ENCODE data around the gene SMYD3. TPM values are rescaled to one million over a fixed set of nuclear protein-coding genes. Genes with fewer than 3 reads are reported as not detected.

Gene SMYD3
- total RNA-seq, 4 donors from 2014 or later = 15.6 to 21.1 (median 18.4) TPM

DNA sequence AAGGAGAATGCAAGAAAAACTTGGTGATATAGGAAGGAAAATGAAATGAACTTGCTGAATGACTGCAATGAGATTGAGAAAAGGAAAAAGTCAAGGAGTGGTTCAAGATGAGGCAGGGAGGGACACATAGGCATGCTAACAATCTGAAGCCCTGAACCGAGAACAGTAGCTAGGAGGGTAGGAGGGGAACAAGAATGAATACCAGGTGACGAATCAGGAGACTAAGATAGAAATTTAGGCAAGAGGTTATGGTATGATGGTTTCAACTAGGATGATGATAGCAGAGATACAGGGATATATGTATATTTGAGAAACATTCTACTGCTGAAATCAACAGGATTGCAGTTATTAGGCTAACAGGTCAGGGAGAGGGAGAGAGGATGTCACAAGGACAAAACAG is 44.1 kb downstream of the SMYD3 start:
- TF ChIP-seq, protein P1, sequence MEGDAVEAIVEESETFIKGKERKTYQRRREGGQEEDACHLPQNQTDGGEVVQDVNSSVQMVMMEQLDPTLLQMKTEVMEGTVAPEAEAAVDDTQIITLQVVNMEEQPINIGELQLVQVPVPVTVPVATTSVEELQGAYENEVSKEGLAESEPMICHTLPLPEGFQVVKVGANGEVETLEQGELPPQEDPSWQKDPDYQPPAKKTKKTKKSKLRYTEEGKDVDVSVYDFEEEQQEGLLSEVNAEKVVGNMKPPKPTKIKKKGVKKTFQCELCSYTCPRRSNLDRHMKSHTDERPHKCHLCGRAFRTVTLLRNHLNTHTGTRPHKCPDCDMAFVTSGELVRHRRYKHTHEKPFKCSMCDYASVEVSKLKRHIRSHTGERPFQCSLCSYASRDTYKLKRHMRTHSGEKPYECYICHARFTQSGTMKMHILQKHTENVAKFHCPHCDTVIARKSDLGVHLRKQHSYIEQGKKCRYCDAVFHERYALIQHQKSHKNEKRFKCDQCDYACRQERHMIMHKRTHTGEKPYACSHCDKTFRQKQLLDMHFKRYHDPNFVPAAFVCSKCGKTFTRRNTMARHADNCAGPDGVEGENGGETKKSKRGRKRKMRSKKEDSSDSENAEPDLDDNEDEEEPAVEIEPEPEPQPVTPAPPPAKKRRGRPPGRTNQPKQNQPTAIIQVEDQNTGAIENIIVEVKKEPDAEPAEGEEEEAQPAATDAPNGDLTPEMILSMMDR (IDR thresholded peaks at IDR 0.05; ENCODE audit: low read depth) = no peak

DNA sequence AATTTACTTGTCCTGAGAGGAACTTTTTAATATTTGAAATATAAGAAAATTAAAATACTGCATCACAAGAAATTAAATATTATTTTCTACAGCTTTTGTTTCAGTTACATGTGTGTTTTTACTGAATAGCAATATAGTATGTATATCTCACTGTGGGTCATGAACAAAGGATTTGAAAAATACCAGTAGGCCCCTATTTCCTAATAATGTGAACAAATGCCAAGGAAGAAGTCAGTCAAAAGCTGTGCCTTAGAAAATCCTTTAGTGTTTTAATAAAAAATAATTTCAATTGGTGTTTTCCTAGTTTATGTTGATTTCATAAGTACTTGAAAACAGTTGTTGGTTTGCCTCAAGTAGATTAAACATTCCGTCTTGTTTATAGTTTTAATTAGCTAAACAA is 46.7 kb downstream of the SMYD3 start:
- TF ChIP-seq, protein P1 (IDR thresholded peaks at IDR 0.05; ENCODE audit: low read depth) = no peak

DNA sequence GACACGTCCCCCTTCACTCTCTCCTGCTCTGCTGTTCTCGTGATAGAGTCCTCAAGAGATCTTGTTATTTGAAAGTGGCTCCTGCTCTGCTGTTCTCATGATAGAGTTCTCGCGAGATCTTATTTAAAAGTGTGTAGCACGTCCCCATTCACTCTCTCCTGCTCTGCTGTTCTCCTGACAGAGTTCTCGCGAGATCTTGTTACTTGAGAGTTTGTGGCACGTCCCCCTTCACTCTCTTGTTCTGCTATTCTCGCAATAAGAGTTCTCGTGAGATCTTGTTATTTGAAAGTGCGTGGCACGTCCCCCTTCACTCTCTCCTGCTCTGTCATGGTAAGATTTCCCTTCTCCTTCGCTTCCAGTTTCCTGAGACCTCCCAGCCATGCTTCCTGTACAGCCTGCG is 47.9 kb downstream of the SMYD3 start:
- TF ChIP-seq, protein P1 (IDR thresholded peaks at IDR 0.05; ENCODE audit: low read depth) = no peak

DNA sequence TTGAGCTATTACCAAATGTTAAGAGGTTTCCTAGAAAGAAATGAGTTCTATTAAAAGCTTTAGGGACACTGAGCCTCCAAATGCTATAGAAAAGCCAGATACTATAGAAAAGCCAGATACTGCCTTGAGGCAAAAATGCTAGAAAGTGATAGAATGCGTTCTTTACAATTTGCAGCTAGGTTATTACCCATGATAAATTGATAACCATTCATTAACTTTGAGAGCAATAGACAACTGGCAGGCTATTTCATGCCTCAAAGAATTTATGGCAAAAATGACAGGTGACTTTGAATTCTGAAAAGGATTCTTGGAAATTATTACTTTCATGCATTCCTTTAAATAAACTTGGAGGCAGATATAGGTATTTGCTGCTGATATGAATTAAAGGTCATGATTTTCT is 51.6 kb downstream of the SMYD3 start:
- TF ChIP-seq, protein P1 (IDR thresholded peaks at IDR 0.05; ENCODE audit: low read depth) = no peak

DNA sequence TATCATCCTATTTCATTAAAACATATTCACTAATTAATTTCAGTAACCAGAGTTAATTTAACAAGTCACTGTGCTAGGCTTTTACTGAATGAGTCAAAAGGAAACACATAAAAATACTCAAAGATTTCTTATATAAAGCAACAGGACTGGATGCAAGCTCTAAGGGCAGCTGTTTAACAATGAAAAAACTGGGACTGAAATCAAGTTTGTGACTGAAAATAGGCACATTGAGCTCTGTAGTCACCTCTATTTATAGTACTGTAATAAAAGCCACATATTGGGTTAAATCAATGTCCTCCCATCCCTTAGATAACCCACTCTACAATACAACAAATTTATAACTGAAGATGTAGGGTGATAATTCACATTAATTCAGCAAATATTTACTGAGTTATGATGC is 52.4 kb downstream of the SMYD3 start:
- TF ChIP-seq, protein P1 (IDR thresholded peaks at IDR 0.05; ENCODE audit: low read depth) = no peak

DNA sequence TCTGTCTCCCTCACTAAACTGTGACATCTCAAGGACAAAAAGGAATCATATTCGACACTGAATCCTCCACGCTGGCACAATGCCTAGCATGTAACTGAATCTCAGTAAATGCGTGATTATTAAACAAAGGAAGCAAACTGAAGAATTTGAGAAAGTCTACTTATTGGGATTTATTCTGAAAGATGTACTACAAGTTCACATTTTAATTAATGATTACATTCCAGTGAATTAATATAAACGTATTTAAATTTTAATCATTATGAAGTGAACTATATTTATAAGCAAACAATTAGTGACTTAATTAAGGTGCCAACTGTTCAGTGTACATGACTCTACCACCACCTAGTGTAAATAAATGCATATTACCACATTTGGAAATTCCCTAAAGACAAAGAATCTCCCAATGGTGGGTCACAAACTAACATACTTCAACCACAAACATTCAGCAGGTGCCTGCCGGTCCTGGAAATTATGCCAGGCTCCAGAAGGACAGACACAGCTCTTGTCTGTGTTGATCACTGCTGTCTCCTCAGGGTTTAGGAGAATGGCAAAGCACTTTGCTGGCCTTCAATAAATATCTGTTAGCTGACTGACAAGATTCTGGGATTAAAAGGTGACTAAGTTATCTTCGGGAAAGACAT is 56.3 kb downstream of the SMYD3 start:
- TF ChIP-seq, protein P1 (IDR thresholded peaks at IDR 0.05; ENCODE audit: low read depth) = no peak

DNA sequence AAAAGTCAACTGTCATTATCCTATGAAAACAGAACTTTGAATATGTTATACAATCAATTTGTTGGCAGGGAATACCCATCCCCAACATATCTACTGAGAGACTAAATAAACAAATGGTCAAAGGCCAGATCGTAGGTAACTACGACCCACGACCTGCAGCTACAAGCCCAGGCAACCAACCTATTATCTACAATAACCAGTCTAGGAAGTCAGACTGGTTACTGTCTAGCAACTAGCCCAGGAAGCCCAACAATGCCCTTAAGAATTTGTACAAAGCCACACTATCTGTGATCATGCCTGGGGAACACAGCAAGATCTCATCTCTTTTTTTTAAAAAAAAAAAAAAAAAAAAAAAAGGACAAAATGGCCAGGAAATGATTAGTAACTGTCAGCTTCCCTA is 58.7 kb downstream of the SMYD3 start:
- TF ChIP-seq, protein P1 (IDR thresholded peaks at IDR 0.05; ENCODE audit: low read depth) = no peak
